ENCODE results near the gene PHACTR3. TPM values are rescaled to one million over a fixed set of nuclear protein-coding genes. Genes with fewer than 3 reads are reported as not detected.

Gene PHACTR3
- total RNA-seq, 2 donors from 2014 or later, result not detected

DNA sequence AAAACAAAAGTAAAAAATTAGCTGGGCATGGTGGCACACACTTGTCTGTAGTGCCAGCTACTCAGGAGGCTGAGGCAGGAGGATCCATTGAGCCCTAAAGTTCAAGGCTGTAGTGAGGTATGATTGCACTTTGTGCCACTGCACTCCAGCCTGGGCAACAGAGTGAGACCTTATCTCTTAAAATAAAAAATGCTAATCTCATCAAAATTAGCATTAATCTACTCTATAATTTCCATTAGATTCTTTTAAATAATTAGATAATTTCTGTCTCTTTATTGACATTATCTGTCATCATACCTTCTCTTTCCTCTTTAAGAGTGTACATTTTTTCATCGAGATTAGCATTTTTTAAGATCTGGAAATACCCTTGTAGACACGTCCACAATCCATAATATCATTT lies 48.0 kb downstream of the PHACTR3 start:
- Mint-ChIP-seq H3K27ac (no peak overlapping the region), H3K4me3 (no peak overlapping the region), H3K27me3 (peaks cover 18% of the 10 kb centered on the region), H3K4me1 (no peaks in the 10 kb centered on the region), H3K36me3 (ENCODE audit: low read depth) (no peaks in the 10 kb centered on the region), H3K9me3 (peaks cover 8% of the 10 kb centered on the region)
- no peak for ATAC-seq (replicated peaks)

- Mint-ChIP-seq H3K27ac (no peak overlapping the region), H3K4me3 (no peak overlapping the region), H3K27me3 (peaks cover 6% of the 10 kb centered on the region), H3K4me1 (no peaks in the 10 kb centered on the region), H3K36me3 (ENCODE audit: low read depth) (no peaks in the 10 kb centered on the region), H3K9me3 (peaks cover 14% of the 10 kb centered on the region)
- ATAC-seq (replicated peaks), result no peak
Observed at GRCh38 chr20:59656417-59656816, 52.1 kb downstream of the PHACTR3 start.

DNA sequence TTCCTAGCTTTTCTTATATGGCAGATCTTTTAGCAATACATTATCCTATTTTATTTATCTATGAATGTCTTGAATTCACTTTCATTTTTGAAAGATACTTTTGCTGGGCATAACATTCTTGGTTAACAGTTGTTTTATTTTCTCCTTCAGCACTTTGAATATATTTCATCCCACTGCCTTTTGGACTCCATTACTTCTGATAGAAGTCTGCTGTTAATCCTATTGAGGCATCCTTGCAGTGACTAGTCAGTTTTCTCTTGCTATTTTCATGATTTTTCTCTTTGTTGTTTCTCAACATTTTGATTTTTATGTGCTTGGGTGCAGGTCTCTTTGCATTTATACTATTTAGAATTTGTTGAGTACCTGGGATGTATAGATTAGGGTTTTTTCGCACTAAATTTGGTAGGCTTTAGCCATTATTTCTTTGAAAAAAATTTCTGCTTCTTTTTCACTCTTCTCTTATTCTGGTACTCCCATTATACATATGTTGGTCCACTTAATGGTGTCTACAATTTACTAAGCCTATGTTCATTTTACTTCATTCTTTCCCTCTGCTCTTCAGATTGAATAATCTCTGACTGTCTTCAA lies 53.2 kb downstream of the PHACTR3 start:
- Mint-ChIP-seq H3K9me3 (peaks cover 14% of the 10 kb centered on the region), H3K36me3 (ENCODE audit: low read depth) (no peaks in the 10 kb centered on the region), H3K27ac (no peak overlapping the region), H3K4me1 (no peaks in the 10 kb centered on the region), H3K27me3 (peaks cover 6% of the 10 kb centered on the region), H3K4me3 (no peak overlapping the region)
- no peak for ATAC-seq (replicated peaks)

DNA sequence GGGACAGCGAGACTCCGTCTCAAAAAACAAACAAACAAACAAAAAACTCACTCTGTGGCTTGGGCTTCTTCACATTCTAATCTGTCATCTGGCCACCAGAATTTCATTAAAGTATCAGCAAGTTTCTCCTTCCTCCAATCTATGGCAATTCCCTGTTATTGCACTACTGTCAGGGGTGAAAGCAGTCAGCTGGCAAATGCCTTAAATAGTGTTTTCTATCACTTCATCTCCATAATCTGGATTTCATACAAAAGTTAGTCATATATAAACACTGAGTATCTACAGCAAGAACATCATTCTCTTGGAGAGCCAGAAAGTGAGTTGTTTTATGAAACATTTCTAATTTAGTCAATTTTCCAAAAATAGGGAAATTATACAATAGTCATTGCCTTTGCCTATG lies 56.1 kb downstream of the PHACTR3 start:
- Mint-ChIP-seq H3K27ac (no peak overlapping the region), H3K27me3 (peaks cover 14% of the 10 kb centered on the region), H3K36me3 (ENCODE audit: low read depth) (no peaks in the 10 kb centered on the region), H3K9me3 (peaks cover 14% of the 10 kb centered on the region), H3K4me3 (no peak overlapping the region), H3K4me1 (no peaks in the 10 kb centered on the region)
- no peak for ATAC-seq (replicated peaks)

DNA sequence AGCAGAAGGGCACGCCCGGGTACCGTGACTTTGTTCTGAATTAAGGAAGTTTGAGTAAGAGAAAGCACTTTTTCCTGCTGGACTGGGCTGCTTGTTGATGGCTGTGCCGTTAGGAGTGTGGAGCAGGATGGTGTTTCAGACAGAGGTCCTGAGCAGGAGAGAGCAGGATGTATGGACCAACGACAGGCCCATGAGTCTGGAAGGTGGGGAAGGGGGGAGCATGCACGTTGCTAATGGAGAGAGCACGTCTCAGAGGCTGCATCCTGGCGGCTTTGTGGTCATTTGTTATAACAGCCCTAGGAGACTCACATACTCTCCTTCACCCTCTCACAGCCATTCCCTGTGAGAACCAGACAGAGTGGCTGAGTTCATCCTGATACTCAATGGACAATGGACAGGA lies 56.8 kb downstream of the PHACTR3 start:
- Mint-ChIP-seq H3K4me3 (no peak overlapping the region), H3K9me3 (peaks cover 14% of the 10 kb centered on the region), H3K4me1 (no peaks in the 10 kb centered on the region), H3K27ac (no peak overlapping the region), H3K27me3 (peaks cover 18% of the 10 kb centered on the region), H3K36me3 (ENCODE audit: low read depth) (no peaks in the 10 kb centered on the region)
- no peak for ATAC-seq (replicated peaks)

- ATAC-seq (replicated peaks), result no peak
- Mint-ChIP-seq H3K36me3 (ENCODE audit: low read depth) (no peaks in the 10 kb centered on the region), H3K4me3 (no peak overlapping the region)
Observed at GRCh38 chr20:59661621-59662020, 57.3 kb downstream of the PHACTR3 start.

GRCh38 chr20:59662161-59662560 lies 57.8 kb downstream of the PHACTR3 start:
- H3K36me3 Mint-ChIP-seq (ENCODE audit: low read depth), result no peaks in the 10 kb centered on the region
- H3K9me3 Mint-ChIP-seq, result peaks cover 12% of the 10 kb centered on the region
- no peak overlapping the region for H3K27ac Mint-ChIP-seq
- no peaks in the 10 kb centered on the region for H3K4me1 Mint-ChIP-seq
- peaks cover 23% of the 10 kb centered on the region for H3K27me3 Mint-ChIP-seq
- no peak for ATAC-seq (replicated peaks)
- H3K4me3 Mint-ChIP-seq, result no peak overlapping the region

More at GRCh38 chr20:59661621-59662020, 57.3 kb downstream of the PHACTR3 start:
- H3K9me3 Mint-ChIP-seq, result peaks cover 14% of the 10 kb centered on the region
- no peaks in the 10 kb centered on the region for H3K4me1 Mint-ChIP-seq
- H3K27me3 Mint-ChIP-seq, result peaks cover 23% of the 10 kb centered on the region
- H3K27ac Mint-ChIP-seq, result no peak overlapping the region

DNA sequence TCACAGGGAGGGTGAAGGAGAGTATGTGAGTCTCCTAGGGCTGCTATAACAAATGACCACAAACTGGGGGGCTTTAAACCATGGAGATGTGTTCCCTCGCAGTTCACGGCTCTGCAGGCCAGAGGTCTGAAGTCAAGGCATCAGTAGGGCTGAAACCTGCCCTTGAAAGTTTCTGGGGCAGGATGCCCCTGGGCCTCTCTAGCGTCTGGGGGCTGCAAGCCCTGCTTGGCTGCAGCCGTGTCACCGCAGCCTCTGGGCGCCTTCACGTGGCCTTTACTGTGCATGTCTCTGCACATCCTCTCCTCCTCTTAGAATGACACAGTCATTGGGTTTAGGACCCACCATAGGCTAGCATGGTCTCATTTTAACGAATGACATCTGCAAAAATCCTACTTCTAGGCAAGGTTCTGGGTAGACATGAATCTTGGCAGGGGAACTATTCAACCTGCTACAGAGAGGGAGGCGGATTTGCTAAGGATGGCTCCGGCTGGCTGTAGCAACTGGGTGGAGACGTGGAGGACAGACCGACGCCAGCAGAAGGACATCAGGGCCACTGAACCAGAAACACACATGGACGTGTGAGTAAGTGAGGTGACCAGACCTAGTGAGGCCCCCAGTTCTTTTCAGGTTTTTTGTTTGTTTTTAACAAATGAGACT lies 58.6 kb downstream of the PHACTR3 start:
- Mint-ChIP-seq H3K4me1 (no peaks in the 10 kb centered on the region), H3K9me3 (peaks cover 4% of the 10 kb centered on the region), H3K36me3 (ENCODE audit: low read depth) (no peaks in the 10 kb centered on the region), H3K4me3 (no peak overlapping the region), H3K27me3 (peaks cover 23% of the 10 kb centered on the region), H3K27ac (no peak overlapping the region)
- ATAC-seq (replicated peaks), result no peak

DNA sequence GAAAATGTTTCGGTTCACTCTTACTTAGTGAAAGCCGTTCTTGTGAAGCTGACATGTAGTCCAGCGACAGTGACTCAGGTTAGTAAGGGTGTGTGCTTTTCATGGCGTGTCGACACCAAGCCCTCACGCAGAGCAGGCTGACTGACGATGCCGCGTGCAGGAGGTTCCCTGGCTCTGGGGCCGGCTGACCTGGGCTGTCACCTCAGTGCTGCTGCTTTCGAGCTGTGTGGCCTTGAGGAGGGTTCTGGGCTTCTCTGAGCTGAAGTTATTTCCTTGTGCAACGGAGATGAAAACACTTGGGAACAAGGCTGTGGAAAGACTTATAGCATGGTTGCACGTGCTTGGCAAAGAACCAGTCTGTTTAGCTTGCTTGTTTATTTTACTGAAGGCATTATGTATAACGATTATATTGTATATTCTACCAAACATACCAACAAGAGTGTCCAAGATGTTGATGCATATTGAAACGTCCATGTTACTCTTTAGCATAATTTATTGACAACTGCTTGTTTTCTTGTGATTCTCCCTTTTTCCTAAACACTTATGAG lies 59.2 kb downstream of the PHACTR3 start:
- H3K27me3 Mint-ChIP-seq, result peaks cover 23% of the 10 kb centered on the region
- ATAC-seq (replicated peaks), result no peak
- H3K27ac Mint-ChIP-seq, result no peak overlapping the region
- H3K4me1 Mint-ChIP-seq, result no peaks in the 10 kb centered on the region
- peaks cover 1% of the 10 kb centered on the region for H3K9me3 Mint-ChIP-seq
- H3K36me3 Mint-ChIP-seq (ENCODE audit: low read depth), result no peaks in the 10 kb centered on the region
- H3K4me3 Mint-ChIP-seq, result no peak overlapping the region

GRCh38 chr20:59664421-59664941 lies 60.1 kb downstream of the PHACTR3 start:
- ATAC-seq (replicated peaks), result no peak
- no peak overlapping the region for H3K27ac Mint-ChIP-seq
- peaks cover 23% of the 10 kb centered on the region for H3K27me3 Mint-ChIP-seq
- H3K9me3 Mint-ChIP-seq, result no peaks in the 10 kb centered on the region
- H3K36me3 Mint-ChIP-seq (ENCODE audit: low read depth), result no peaks in the 10 kb centered on the region
- H3K4me1 Mint-ChIP-seq, result no peaks in the 10 kb centered on the region
- no peak overlapping the region for H3K4me3 Mint-ChIP-seq

- no peak overlapping the region for H3K27ac Mint-ChIP-seq
- H3K36me3 Mint-ChIP-seq (ENCODE audit: low read depth), result no peaks in the 10 kb centered on the region
- peaks cover 23% of the 10 kb centered on the region for H3K27me3 Mint-ChIP-seq
- H3K9me3 Mint-ChIP-seq, result no peaks in the 10 kb centered on the region
- no peak for ATAC-seq (replicated peaks)
- H3K4me3 Mint-ChIP-seq, result no peak overlapping the region
- no peaks in the 10 kb centered on the region for H3K4me1 Mint-ChIP-seq
Observed at GRCh38 chr20:59665656-59666555, 61.6 kb downstream of the PHACTR3 start.

DNA sequence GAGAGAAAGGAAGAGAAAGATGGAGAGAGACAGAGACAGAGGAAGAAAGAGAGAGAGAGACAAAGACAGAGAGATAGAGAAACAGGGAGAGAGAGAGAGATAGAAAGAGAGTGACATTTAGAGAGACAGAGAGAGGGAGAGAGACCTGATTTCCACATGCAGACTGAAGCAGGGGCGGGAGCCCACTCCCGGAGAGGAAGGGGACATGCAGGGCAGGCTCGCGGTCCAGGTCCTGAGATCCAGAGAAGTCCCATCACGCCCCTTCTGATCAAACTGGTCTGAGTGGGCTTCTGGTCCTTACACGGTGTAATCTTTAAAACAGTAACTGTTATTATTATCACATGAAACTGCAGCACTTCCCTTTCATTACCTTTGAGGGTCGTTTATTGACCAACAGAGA lies 62.2 kb downstream of the PHACTR3 start:
- Mint-ChIP-seq H3K36me3 (ENCODE audit: low read depth) (no peaks in the 10 kb centered on the region), H3K27me3 (peaks cover 23% of the 10 kb centered on the region), H3K4me1 (no peaks in the 10 kb centered on the region), H3K9me3 (no peaks in the 10 kb centered on the region), H3K27ac (no peak overlapping the region), H3K4me3 (no peak overlapping the region)
- ATAC-seq (replicated peaks), result no peak

- no peak overlapping the region for H3K27ac Mint-ChIP-seq
- H3K27me3 Mint-ChIP-seq, result peaks cover 21% of the 10 kb centered on the region
- H3K36me3 Mint-ChIP-seq (ENCODE audit: low read depth), result no peaks in the 10 kb centered on the region
- H3K4me3 Mint-ChIP-seq, result no peak overlapping the region
- H3K9me3 Mint-ChIP-seq, result no peaks in the 10 kb centered on the region
- no peak for ATAC-seq (replicated peaks)
- H3K4me1 Mint-ChIP-seq, result no peaks in the 10 kb centered on the region
Observed at GRCh38 chr20:59667131-59667530, 62.8 kb downstream of the PHACTR3 start.

DNA sequence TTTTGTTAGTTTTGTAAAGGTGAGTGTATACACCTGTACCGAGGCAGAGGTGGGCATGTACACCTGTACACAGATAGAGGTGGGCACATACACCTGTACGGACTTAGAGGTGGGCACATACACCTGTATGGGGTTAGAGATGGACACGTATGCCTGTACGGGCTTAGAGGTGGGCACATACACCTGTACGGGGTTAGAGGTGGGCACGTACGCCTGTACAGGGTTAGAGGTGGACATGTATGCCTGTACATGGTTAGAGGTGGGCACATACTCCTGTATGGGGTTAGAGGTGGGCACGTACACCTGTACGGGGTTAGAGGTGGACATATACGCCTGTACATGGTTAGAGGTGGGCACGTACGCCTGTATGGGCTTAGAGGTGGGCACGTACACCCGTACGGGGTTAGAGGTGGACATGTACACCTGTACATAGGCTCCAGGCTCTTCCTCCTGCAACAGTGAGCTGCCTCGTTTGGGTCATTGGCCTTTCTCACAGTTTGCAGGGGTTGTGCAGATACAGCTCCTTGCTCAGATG lies 63.7 kb downstream of the PHACTR3 start:
- no peak for ATAC-seq (replicated peaks)
- no peaks in the 10 kb centered on the region for H3K9me3 Mint-ChIP-seq
- no peaks in the 10 kb centered on the region for H3K36me3 Mint-ChIP-seq (ENCODE audit: low read depth)
- no peak overlapping the region for H3K27ac Mint-ChIP-seq
- no peak overlapping the region for H3K4me3 Mint-ChIP-seq
- H3K27me3 Mint-ChIP-seq, result peaks cover 16% of the 10 kb centered on the region
- no peaks in the 10 kb centered on the region for H3K4me1 Mint-ChIP-seq
